ENCODE measurements around the gene GSS.

GSS gene

GRCh38 chr20:34892671-34893070 lies 62.9 kb downstream of the GSS start:
- H3K4me3 ChIP-seq (ENCODE audit: low read depth, low read length), result no peak overlapping the region
- no peak for DNase-seq (ENCODE audit: low read depth)
- no peak for TF ChIP-seq CTCF (IDR thresholded peaks at IDR 0.05; ENCODE audit: low read depth, low read length, missing control alignments)

- no peak for DNase-seq (ENCODE audit: low read depth)
- no peak for TF ChIP-seq CTCF (IDR thresholded peaks at IDR 0.05; ENCODE audit: low read depth, low read length, missing control alignments)
- no peak overlapping the region for H3K4me3 ChIP-seq (ENCODE audit: low read depth, low read length)
Observed at GRCh38 chr20:34891166-34892062, 64.2 kb downstream of the GSS start.

GRCh38 chr20:34888468-34888867 lies 67.1 kb downstream of the GSS start:
- no peak overlapping the region for H3K4me3 ChIP-seq (ENCODE audit: low read depth, low read length)
- no peak for DNase-seq (ENCODE audit: low read depth)
- no peak for TF ChIP-seq CTCF (IDR thresholded peaks at IDR 0.05; ENCODE audit: low read depth, low read length, missing control alignments)

- no peak for DNase-seq (ENCODE audit: low read depth)
- H3K4me3 ChIP-seq (ENCODE audit: low read depth, low read length), result no peak overlapping the region
- TF ChIP-seq CTCF (IDR thresholded peaks at IDR 0.05; ENCODE audit: low read depth, low read length, missing control alignments), result no peak
Observed at GRCh38 chr20:34887023-34887422, 68.6 kb downstream of the GSS start.

- TF ChIP-seq CTCF (IDR thresholded peaks at IDR 0.05; ENCODE audit: low read depth, low read length, missing control alignments), result no peak
- DNase-seq (ENCODE audit: low read depth), result no peak
- H3K4me3 ChIP-seq (ENCODE audit: low read depth, low read length), result no peak overlapping the region
Observed at GRCh38 chr20:34886122-34886521, 69.5 kb downstream of the GSS start.

GRCh38 chr20:34884260-34884659 lies 71.3 kb downstream of the GSS start:
- DNase-seq (ENCODE audit: low read depth), result no peak
- no peak for TF ChIP-seq CTCF (IDR thresholded peaks at IDR 0.05; ENCODE audit: low read depth, low read length, missing control alignments)
- no peak overlapping the region for H3K4me3 ChIP-seq (ENCODE audit: low read depth, low read length)

- TF ChIP-seq CTCF (IDR thresholded peaks at IDR 0.05; ENCODE audit: low read depth, low read length, missing control alignments), result no peak
- no peak overlapping the region for H3K4me3 ChIP-seq (ENCODE audit: low read depth, low read length)
- DNase-seq (ENCODE audit: low read depth), result no peak
Observed at GRCh38 chr20:34883809-34884208, 71.8 kb downstream of the GSS start.
